ENCODE data around the gene HPSE2. TPM values are rescaled to one million over a fixed set of nuclear protein-coding genes. Genes with fewer than 3 reads are reported as not detected.

HPSE2 gene
- total RNA-seq, 1 experiment from 2014 or later = not detected

- Histone ChIP-seq H3K36me3 (ENCODE audit: low read depth) (no peaks in the 10 kb centered on the region), H3K4me1 (replicated peaks; ENCODE audit: insufficient read depth) (no peaks in the 10 kb centered on the region), H3F3A (ENCODE audit: insufficient read depth, low read depth) (no peaks in the 10 kb centered on the region), H3K27ac (no peak overlapping the region), H3K9me2 (ENCODE audit: insufficient read depth) (no peaks in the 10 kb centered on the region), H3K79me2 (ENCODE audit: low read depth) (no peaks in the 10 kb centered on the region), H3K4me2 (no peak overlapping the region), H4K20me1 (ENCODE audit: insufficient read depth) (no peaks in the 10 kb centered on the region), H3K9me3 (ENCODE audit: insufficient read depth, low read depth) (no peaks in the 10 kb centered on the region), H2AFZ (no peak overlapping the region), H3K27me3 (ENCODE audit: insufficient read depth, low read depth) (no peaks in the 10 kb centered on the region), H3K4me3 (no peak overlapping the region)
- intact Hi-C loops (cut with micrococcal nuclease; ENCODE audit: unreplicated experiment) = no loop called here
- DNase-seq = no peak
- CTCF ChIA-PET = no interaction called here
- POLR2A ChIA-PET (ENCODE audit: unreplicated experiment) = no interaction called here
- no TSS peak for BruUV-seq (replicated peaks)
- TF ChIP-seq EZH2 (IDR thresholded peaks at IDR 0.05; ENCODE audit: low read depth) (no peak), CTCF (conservative IDR thresholded peaks at IDR 0.05) (no peak)
Measured at GRCh38 chr10:98963608-98964007, 272.0 kb downstream of the HPSE2 start.

GRCh38 chr10:98959379-98959778, 276.3 kb downstream of the HPSE2 start:
- Histone ChIP-seq H3K79me2 (ENCODE audit: low read depth) (no peaks in the 10 kb centered on the region), H3F3A (ENCODE audit: insufficient read depth, low read depth) (no peaks in the 10 kb centered on the region), H3K27me3 (ENCODE audit: insufficient read depth, low read depth) (no peaks in the 10 kb centered on the region), H3K9me3 (ENCODE audit: insufficient read depth, low read depth) (no peaks in the 10 kb centered on the region), H3K36me3 (ENCODE audit: low read depth) (no peaks in the 10 kb centered on the region), H3K4me2 (no peak overlapping the region), H2AFZ (no peak overlapping the region), H3K4me1 (replicated peaks; ENCODE audit: insufficient read depth) (no peaks in the 10 kb centered on the region), H4K20me1 (ENCODE audit: insufficient read depth) (no peaks in the 10 kb centered on the region), H3K9me2 (ENCODE audit: insufficient read depth) (no peaks in the 10 kb centered on the region), H3K4me3 (no peak overlapping the region), H3K27ac (no peak overlapping the region)
- no peak for DNase-seq
- TF ChIP-seq EZH2 (IDR thresholded peaks at IDR 0.05; ENCODE audit: low read depth) (no peak), CTCF (conservative IDR thresholded peaks at IDR 0.05) (no peak)
- no TSS peak for BruUV-seq (replicated peaks)
- CTCF ChIA-PET = no interaction called here
- intact Hi-C loops (cut with micrococcal nuclease; ENCODE audit: unreplicated experiment) = no loop called here
- POLR2A ChIA-PET (ENCODE audit: unreplicated experiment) = no interaction called here

GRCh38 chr10:98957801-98958200, 277.9 kb downstream of the HPSE2 start:
- no peak overlapping the region for H3K27ac ChIP-seq
- H2AFZ ChIP-seq = no peak overlapping the region
- no peaks in the 10 kb centered on the region for H3K79me2 ChIP-seq (ENCODE audit: low read depth)
- no peaks in the 10 kb centered on the region for H3K27me3 ChIP-seq (ENCODE audit: insufficient read depth, low read depth)
- no peak overlapping the region for H3K4me3 ChIP-seq
- ChIA-PET POLR2A (ENCODE audit: unreplicated experiment) (no interaction called here), CTCF (no interaction called here)
- no peak for DNase-seq
- BruUV-seq (replicated peaks) = no TSS peak
- no peak for TF ChIP-seq CTCF (conservative IDR thresholded peaks at IDR 0.05)
- intact Hi-C loops (cut with micrococcal nuclease; ENCODE audit: unreplicated experiment) = no loop called here
- H4K20me1 ChIP-seq (ENCODE audit: insufficient read depth) = no peaks in the 10 kb centered on the region
- no peaks in the 10 kb centered on the region for H3K9me3 ChIP-seq (ENCODE audit: insufficient read depth, low read depth)
- H3K4me2 ChIP-seq = no peak overlapping the region
- H3K9me2 ChIP-seq (ENCODE audit: insufficient read depth) = no peaks in the 10 kb centered on the region
- H3F3A ChIP-seq (ENCODE audit: insufficient read depth, low read depth) = no peaks in the 10 kb centered on the region
- no peaks in the 10 kb centered on the region for H3K4me1 ChIP-seq (replicated peaks; ENCODE audit: insufficient read depth)
- no peaks in the 10 kb centered on the region for H3K36me3 ChIP-seq (ENCODE audit: low read depth)

Data from PC-9 (cell line).